ENCODE results near the gene PDLIM1. TPM values are rescaled to one million over a fixed set of nuclear protein-coding genes. Genes with fewer than 3 reads are reported as not detected.
A peak's percentile ranks its signal among the peaks of the same experiment; 100 is the strongest.

The PDLIM1 gene
- total and polyA plus RNA-seq, 2 donors (not counting 1 experiment from before 2014, with no cell fraction given), result 24.3 to 390 TPM

GRCh38 chr10:95237376-95238170, 53.2 kb downstream of the PDLIM1 start:
- Histone ChIP-seq H3K27ac (ENCODE audit: insufficient read depth, low read length) (peak overlapping the region; percentile 16), H3K36me3 (ENCODE audit: control insufficient read depth, insufficient read depth, low read length) (peaks cover 20% of the 10 kb centered on the region), H3K27me3 (ENCODE audit: control insufficient read depth, insufficient read depth, low read length) (no peaks in the 10 kb centered on the region), H2AFZ (ENCODE audit: low read length) (no peak overlapping the region), H3K4me2 (ENCODE audit: extremely low read depth, insufficient read depth, low read length) (no peak overlapping the region), H3K4me1 (ENCODE audit: control insufficient read depth, extremely low read depth, insufficient read depth, low read length) (peaks cover 17% of the 10 kb centered on the region), H3K9me3 (ENCODE audit: control insufficient read depth, insufficient read depth, low read depth, low read length) (no peaks in the 10 kb centered on the region), H4K20me1 (ENCODE audit: control insufficient read depth, extremely low read depth, insufficient read depth, low read length) (no peaks in the 10 kb centered on the region), H3K4me3 (replicated peaks in 1 of 4; ENCODE audit: control extremely low read depth in 1 of 4, insufficient read depth in 1 of 4, low read depth in 3 of 4, low read length in 4 of 4) (no peak overlapping the region), H3K79me2 (ENCODE audit: control insufficient read depth, insufficient read depth, low read length) (no peaks in the 10 kb centered on the region), H3K9ac (ENCODE audit: insufficient read depth, low read length) (no peak overlapping the region)
- DNase-seq (ENCODE audit: low read depth in 2 of 2), result peak in 1 of 2 donors; percentile 40
- no peak for TF ChIP-seq EZH2 (IDR thresholded peaks at IDR 0.05; ENCODE audit: low read length, missing control alignments)
- TF ChIP-seq, protein P1, sequence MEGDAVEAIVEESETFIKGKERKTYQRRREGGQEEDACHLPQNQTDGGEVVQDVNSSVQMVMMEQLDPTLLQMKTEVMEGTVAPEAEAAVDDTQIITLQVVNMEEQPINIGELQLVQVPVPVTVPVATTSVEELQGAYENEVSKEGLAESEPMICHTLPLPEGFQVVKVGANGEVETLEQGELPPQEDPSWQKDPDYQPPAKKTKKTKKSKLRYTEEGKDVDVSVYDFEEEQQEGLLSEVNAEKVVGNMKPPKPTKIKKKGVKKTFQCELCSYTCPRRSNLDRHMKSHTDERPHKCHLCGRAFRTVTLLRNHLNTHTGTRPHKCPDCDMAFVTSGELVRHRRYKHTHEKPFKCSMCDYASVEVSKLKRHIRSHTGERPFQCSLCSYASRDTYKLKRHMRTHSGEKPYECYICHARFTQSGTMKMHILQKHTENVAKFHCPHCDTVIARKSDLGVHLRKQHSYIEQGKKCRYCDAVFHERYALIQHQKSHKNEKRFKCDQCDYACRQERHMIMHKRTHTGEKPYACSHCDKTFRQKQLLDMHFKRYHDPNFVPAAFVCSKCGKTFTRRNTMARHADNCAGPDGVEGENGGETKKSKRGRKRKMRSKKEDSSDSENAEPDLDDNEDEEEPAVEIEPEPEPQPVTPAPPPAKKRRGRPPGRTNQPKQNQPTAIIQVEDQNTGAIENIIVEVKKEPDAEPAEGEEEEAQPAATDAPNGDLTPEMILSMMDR (conservative IDR thresholded peaks at IDR 0.05 in 1 of 2, IDR thresholded peaks at IDR 0.05 in 1 of 2; ENCODE audit: low read depth in 1 of 2, low read length in 2 of 2), result no peak

DNA sequence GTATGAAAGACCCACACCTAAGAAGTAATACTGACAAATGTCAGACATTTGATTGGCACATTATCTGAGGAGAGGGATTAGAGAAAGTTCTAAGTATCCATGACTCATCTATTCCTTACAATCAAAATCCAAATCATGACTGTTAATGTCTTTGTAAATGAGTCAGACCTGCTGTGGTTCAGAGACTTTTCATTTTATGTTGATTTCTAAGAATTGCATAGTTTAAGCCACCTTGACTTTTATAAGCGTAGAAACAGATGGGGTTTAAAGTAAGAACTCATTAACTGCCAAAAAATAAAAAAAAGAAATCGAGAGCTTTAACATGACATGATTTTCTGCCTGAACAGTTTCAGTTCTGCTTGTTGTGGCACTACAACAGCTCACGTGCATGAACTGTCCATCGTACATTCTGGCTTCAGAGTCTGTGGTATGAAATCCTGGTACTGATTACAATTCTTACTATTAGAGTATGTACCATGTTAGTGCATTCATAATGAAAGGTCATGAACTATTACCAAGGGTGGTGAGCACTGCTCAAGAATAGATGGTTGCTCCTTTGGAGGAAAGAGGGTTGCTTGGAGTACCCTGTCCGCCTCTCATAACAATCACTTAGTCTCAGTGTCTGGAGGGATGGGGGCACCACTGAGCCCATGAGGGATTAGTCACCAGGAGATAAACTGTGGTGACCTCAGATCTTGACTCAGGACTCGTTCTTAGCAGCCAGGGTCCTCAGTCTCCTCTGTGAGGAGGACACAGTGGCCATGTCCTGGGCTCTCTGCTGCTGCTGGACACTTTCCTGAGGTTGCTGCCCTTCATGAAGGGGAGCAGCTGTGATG, 54.5 kb downstream of the PDLIM1 start:
- H3K27me3 ChIP-seq (ENCODE audit: control insufficient read depth, insufficient read depth, low read length), result no peaks in the 10 kb centered on the region
- no peaks in the 10 kb centered on the region for H3K9me3 ChIP-seq (ENCODE audit: control insufficient read depth, insufficient read depth, low read depth, low read length)
- peak overlapping the region; percentile 7 for H3K4me2 ChIP-seq (ENCODE audit: extremely low read depth, insufficient read depth, low read length)
- DNase-seq (ENCODE audit: low read depth in 2 of 2), result peak; percentile 54 to 88
- H3K4me3 ChIP-seq (replicated peaks in 1 of 4; ENCODE audit: control extremely low read depth in 1 of 4, insufficient read depth in 1 of 4, low read depth in 3 of 4, low read length in 4 of 4), result no peak overlapping the region
- H3K79me2 ChIP-seq (ENCODE audit: control insufficient read depth, insufficient read depth, low read length), result no peaks in the 10 kb centered on the region
- no peaks in the 10 kb centered on the region for H4K20me1 ChIP-seq (ENCODE audit: control insufficient read depth, extremely low read depth, insufficient read depth, low read length)
- H3K36me3 ChIP-seq (ENCODE audit: control insufficient read depth, insufficient read depth, low read length), result peaks cover 16% of the 10 kb centered on the region
- TF ChIP-seq EZH2 (IDR thresholded peaks at IDR 0.05; ENCODE audit: low read length, missing control alignments), result no peak
- TF ChIP-seq, protein P1 (conservative IDR thresholded peaks at IDR 0.05 in 1 of 2, IDR thresholded peaks at IDR 0.05 in 1 of 2; ENCODE audit: low read depth in 1 of 2, low read length in 2 of 2), result no peak
- H2AFZ ChIP-seq (ENCODE audit: low read length), result no peak overlapping the region
- H3K27ac ChIP-seq (ENCODE audit: insufficient read depth, low read length), result peak overlapping the region; percentile 43
- H3K4me1 ChIP-seq (ENCODE audit: control insufficient read depth, extremely low read depth, insufficient read depth, low read length), result peaks cover 16% of the 10 kb centered on the region
- no peak overlapping the region for H3K9ac ChIP-seq (ENCODE audit: insufficient read depth, low read length)

GRCh38 chr10:95235676-95236067, 55.1 kb downstream of the PDLIM1 start:
- Histone ChIP-seq H3K9ac (ENCODE audit: insufficient read depth, low read length) (no peak overlapping the region), H3K9me3 (ENCODE audit: control insufficient read depth, insufficient read depth, low read depth, low read length) (no peaks in the 10 kb centered on the region), H3K27ac (ENCODE audit: insufficient read depth, low read length) (no peak overlapping the region)

More at GRCh38 chr10:95235676-95236067, 55.1 kb downstream of the PDLIM1 start:
- TF ChIP-seq EZH2 (IDR thresholded peaks at IDR 0.05; ENCODE audit: low read length, missing control alignments), result no peak
- TF ChIP-seq, protein P1 (conservative IDR thresholded peaks at IDR 0.05 in 1 of 2, IDR thresholded peaks at IDR 0.05 in 1 of 2; ENCODE audit: low read depth in 1 of 2, low read length in 2 of 2), result no peak
- Histone ChIP-seq H3K4me2 (ENCODE audit: extremely low read depth, insufficient read depth, low read length) (no peak overlapping the region), H3K4me1 (ENCODE audit: control insufficient read depth, extremely low read depth, insufficient read depth, low read length) (peaks cover 18% of the 10 kb centered on the region), H3K4me3 (replicated peaks in 1 of 4; ENCODE audit: control extremely low read depth in 1 of 4, insufficient read depth in 1 of 4, low read depth in 3 of 4, low read length in 4 of 4) (no peak overlapping the region), H3K36me3 (ENCODE audit: control insufficient read depth, insufficient read depth, low read length) (peaks cover 13% of the 10 kb centered on the region), H3K79me2 (ENCODE audit: control insufficient read depth, insufficient read depth, low read length) (no peaks in the 10 kb centered on the region), H3K27me3 (ENCODE audit: control insufficient read depth, insufficient read depth, low read length) (no peaks in the 10 kb centered on the region), H2AFZ (ENCODE audit: low read length) (no peak overlapping the region), H4K20me1 (ENCODE audit: control insufficient read depth, extremely low read depth, insufficient read depth, low read length) (no peaks in the 10 kb centered on the region)
- DNase-seq (ENCODE audit: low read depth in 2 of 2), result no peak
